Osteoblast (primary cell): ENCODE measurements around the gene DNAH9. TPM values are rescaled to one million over a fixed set of nuclear protein-coding genes. Genes with fewer than 3 reads are reported as not detected.

Experiments
- DNase-seq: peaks from one replicate; pipeline ENCODE4 v3.0.0; 2011; ENCODE audit warnings: low spot score, mixed read lengths; ENCODE audit not compliant: insufficient read length; ENCODE audit errors: missing footprints
- H2AFZ ChIP-seq: 2 replicates; pipeline ENCODE4 v1.6.0; 2011; ENCODE audit warnings: mild to moderate bottlenecking, low read length
- H3K27ac ChIP-seq: 2 replicates; pipeline ENCODE4 v1.5.1; 2011; ENCODE audit warnings: mild to moderate bottlenecking, low read depth, low read length, moderate library complexity
- H3K27me3 ChIP-seq: 2 replicates; pipeline ENCODE4 v1.6.0; 2012; ENCODE audit warnings: mild to moderate bottlenecking, control low read depth, inconsistent platforms, low read length, moderate library complexity; ENCODE audit not compliant: insufficient read depth
- H3K36me3 ChIP-seq: 2 replicates; pipeline ENCODE4 v1.5.1; 2011; ENCODE audit warnings: mild to moderate bottlenecking, low read length, control low read depth, moderate library complexity; ENCODE audit not compliant: insufficient read depth
- H3K4me1 ChIP-seq: 2 replicates; pipeline ENCODE4 v1.5.1; 2011; ENCODE audit warnings: mild to moderate bottlenecking, low read length, control low read depth, moderate library complexity; ENCODE audit not compliant: insufficient read depth
- H3K4me2 ChIP-seq: 2 replicates; pipeline ENCODE4 v1.6.0; 2011; ENCODE audit warnings: mild to moderate bottlenecking, low read length; ENCODE audit not compliant: insufficient read depth
- H3K4me3 ChIP-seq: fragments of 200-600 bp; sonication (generic); 3 replicates; pipeline ENCODE4 v1.5.1; 2012; ENCODE audit warnings: mild to moderate bottlenecking, low read length, inconsistent platforms; ENCODE audit not compliant: insufficient read depth
- H3K79me2 ChIP-seq: 2 replicates; pipeline ENCODE4 v1.6.0; 2012; ENCODE audit warnings: mild to moderate bottlenecking, low read length, control low read depth, inconsistent platforms; ENCODE audit not compliant: insufficient read depth
- H3K9me3 ChIP-seq: 2 replicates; pipeline ENCODE4 v1.5.1; 2011; ENCODE audit warnings: low read depth, low read length, control low read depth
- H4K20me1 ChIP-seq: 2 replicates; pipeline ENCODE4 v1.6.0; 2012; ENCODE audit warnings: mild to moderate bottlenecking, low read length, control low read depth; ENCODE audit not compliant: insufficient read depth
- CTCF ChIP-seq: IDR thresholded peaks from 2 replicates; pipeline ENCODE4 v1.5.1; 2011; ENCODE audit warnings: mild to moderate bottlenecking, low read depth, low read length, moderate library complexity; ENCODE audit errors: extremely low read depth
- total RNA-seq: library from RNA; depleted of rRNA; stranded (reverse); fragments of >200 nt; gene quantifications from 2 replicates; pipeline ENCODE4 v1.2.3, GENCODE V29; 2012

Gene DNAH9
- total RNA-seq, 1 donor: not detected

DNA sequence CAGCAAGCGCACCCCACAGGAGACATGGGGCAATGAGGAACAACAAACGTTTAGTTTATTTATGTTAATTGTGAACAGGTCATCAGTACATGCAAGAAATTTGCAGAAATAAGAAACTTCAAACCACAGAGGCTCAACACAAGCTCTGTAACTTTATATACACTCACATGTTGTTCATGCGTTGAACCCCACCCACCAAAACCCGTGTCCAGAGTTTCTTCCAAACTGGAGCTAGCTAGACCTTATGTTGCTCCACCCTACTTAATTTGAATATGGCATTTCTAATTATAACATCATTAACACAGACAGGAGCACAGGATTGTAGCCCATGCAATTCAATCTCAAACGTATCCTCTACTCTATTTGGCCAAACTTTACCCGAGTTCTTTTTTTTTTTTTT is 206.9 kb downstream of the DNAH9 start:
- H3K79me2 ChIP-seq: no peaks in the 10 kb centered on the region

GRCh38 chr17:11805952-11806351 is 207.7 kb downstream of the DNAH9 start:
- no peaks in the 10 kb centered on the region for H3K4me1 ChIP-seq
- no peak for DNase-seq
- no peak overlapping the region for H3K4me2 ChIP-seq
- no peaks in the 10 kb centered on the region for H3K79me2 ChIP-seq
- no peak overlapping the region for H3K27ac ChIP-seq
- H3K4me3 ChIP-seq: no peak overlapping the region
- no peaks in the 10 kb centered on the region for H4K20me1 ChIP-seq
- no peaks in the 10 kb centered on the region for H3K27me3 ChIP-seq
- H3K36me3 ChIP-seq: no peaks in the 10 kb centered on the region
- no peak for TF ChIP-seq CTCF
- no peaks in the 10 kb centered on the region for H3K9me3 ChIP-seq
- no peak overlapping the region for H2AFZ ChIP-seq

More for the DNA sequence above, 206.9 kb downstream of the DNAH9 start:
- Histone ChIP-seq H3K27me3 (no peaks in the 10 kb centered on the region), H2AFZ (no peak overlapping the region), H3K4me3 (no peak overlapping the region), H3K4me1 (no peaks in the 10 kb centered on the region), H3K27ac (no peak overlapping the region), H4K20me1 (no peaks in the 10 kb centered on the region), H3K9me3 (no peaks in the 10 kb centered on the region), H3K4me2 (no peak overlapping the region), H3K36me3 (no peaks in the 10 kb centered on the region)
- no peak for TF ChIP-seq CTCF
- no peak for DNase-seq

- Histone ChIP-seq H3K27ac (no peak overlapping the region), H3K4me2 (no peak overlapping the region), H3K79me2 (no peaks in the 10 kb centered on the region), H3K9me3 (no peaks in the 10 kb centered on the region), H3K4me1 (no peaks in the 10 kb centered on the region), H2AFZ (no peak overlapping the region), H3K36me3 (no peaks in the 10 kb centered on the region), H4K20me1 (no peaks in the 10 kb centered on the region), H3K4me3 (no peak overlapping the region), H3K27me3 (no peaks in the 10 kb centered on the region)
- no peak for TF ChIP-seq CTCF
- DNase-seq: no peak
Observed at GRCh38 chr17:11807606-11808005, 209.3 kb downstream of the DNAH9 start.

GRCh38 chr17:11813278-11813677 is 215.0 kb downstream of the DNAH9 start:
- Histone ChIP-seq H3K79me2 (no peaks in the 10 kb centered on the region), H3K4me1 (no peaks in the 10 kb centered on the region), H2AFZ (no peak overlapping the region), H3K27ac (no peak overlapping the region), H4K20me1 (no peaks in the 10 kb centered on the region), H3K4me3 (no peak overlapping the region), H3K36me3 (no peaks in the 10 kb centered on the region), H3K27me3 (no peaks in the 10 kb centered on the region), H3K9me3 (no peaks in the 10 kb centered on the region), H3K4me2 (no peak overlapping the region)
- DNase-seq: no peak
- no peak for TF ChIP-seq CTCF
